Limb (tissue), 2 donors: ENCODE measurements around the gene IFNL4.
"Not testable (repeated sequence)": the region's sequence is repeated elsewhere in the genome, so short reads cannot be mapped to it uniquely, and the experiment has no call there.

Experiments
- DNase-seq, 2 donors: peaks; one replicate each; pipeline ENCODE4 v3.0.0-alpha.2; 2016; ENCODE audit errors: extremely low spot score in 2 of 2

IFNL4 gene

GRCh38 chr19:39257227-39257626 is 8.6 kb upstream of the IFNL4 start:
- DNase-seq, result no peak

- no peak for DNase-seq
Measured at GRCh38 chr19:39254531-39255345, 6.1 kb upstream of the IFNL4 start.

- DNase-seq, result no peak
Measured at GRCh38 chr19:39253374-39254149, 4.9 kb upstream of the IFNL4 start.

- no peak for DNase-seq
Measured at GRCh38 chr19:39252458-39252857, 3.8 kb upstream of the IFNL4 start.

GRCh38 chr19:39251846-39252245 is 3.2 kb upstream of the IFNL4 start:
- DNase-seq, result no peak

- no peak for DNase-seq
Measured at GRCh38 chr19:39251081-39251480, 2.4 kb upstream of the IFNL4 start.

- DNase-seq, result peak in 1 of 2 donors; percentile 39
Measured at GRCh38 chr19:39247701-39248664, 673 bp downstream of the IFNL4 start.

- peak in 1 of 2 donors; percentile 59 for DNase-seq
Measured at GRCh38 chr19:39246951-39247669, 1.5 kb downstream of the IFNL4 start.

GRCh38 chr19:39245166-39245565 is 3.5 kb downstream of the IFNL4 start:
- DNase-seq, result not testable (repeated sequence)

- not testable (repeated sequence) for DNase-seq
Measured at GRCh38 chr19:39244410-39245100, 4.1 kb downstream of the IFNL4 start, which contains the start of gene IFNL3. Gene IFNL3, minus strand, starts transcription at chr19:39245006. Its CDS starts 39 bp downstream, at chr19:39244967.

- DNase-seq, result not testable (repeated sequence)
Measured at GRCh38 chr19:39243741-39244140, 4.9 kb downstream of the IFNL4 start.

- no peak for DNase-seq
Measured at GRCh38 chr19:39240421-39240820, 8.2 kb downstream of the IFNL4 start.

GRCh38 chr19:39238944-39239343 is 9.7 kb downstream of the IFNL4 start:
- no peak for DNase-seq

- no peak for DNase-seq
Measured at GRCh38 chr19:39238209-39238608, 10.4 kb downstream of the IFNL4 start.

- peak in 1 of 2 donors; percentile 32 for DNase-seq
Measured at GRCh38 chr19:39237200-39238184, 11.2 kb downstream of the IFNL4 start.

- DNase-seq, result no peak
Measured at GRCh38 chr19:39236527-39236926, 12.1 kb downstream of the IFNL4 start.

GRCh38 chr19:39232708-39233107 is 15.9 kb downstream of the IFNL4 start:
- no peak for DNase-seq

- DNase-seq, result no peak
Measured at GRCh38 chr19:39230096-39230764, 18.4 kb downstream of the IFNL4 start.
